HK-2 (cell line): ENCODE measurements around the gene BAZ2B.
A peak's percentile ranks its signal among the peaks of the same experiment; 100 is the strongest.

Source experiments
- DNase-seq: peaks from one replicate; pipeline ENCODE4 v3.0.0-alpha.2; 2018; ENCODE audit not compliant: unreplicated experiment

The BAZ2B gene

GRCh38 chr2:159615367-159616285 is 722 bp downstream of the BAZ2B start:
- DNase-seq, result peak; percentile 95

- no peak for DNase-seq
These were observed 1.6 kb downstream of the BAZ2B start for GRCh38 chr2:159614534-159615366.

- DNase-seq, result no peak
These were observed 2.6 kb downstream of the BAZ2B start for GRCh38 chr2:159613651-159614285.

- no peak for DNase-seq
These were observed 3.3 kb downstream of the BAZ2B start for GRCh38 chr2:159613091-159613490.

GRCh38 chr2:159612255-159612901 is 4.0 kb downstream of the BAZ2B start:
- DNase-seq, result no peak

- no peak for DNase-seq
These were observed 6.4 kb downstream of the BAZ2B start for GRCh38 chr2:159609811-159610549.

- DNase-seq, result no peak
These were observed 7.5 kb downstream of the BAZ2B start for GRCh38 chr2:159608723-159609308.

- no peak for DNase-seq
These were observed 8.2 kb downstream of the BAZ2B start for GRCh38 chr2:159608108-159608507.

GRCh38 chr2:159606287-159606686 is 10.1 kb downstream of the BAZ2B start:
- DNase-seq, result no peak

- no peak for DNase-seq
These were observed 10.7 kb downstream of the BAZ2B start for GRCh38 chr2:159605441-159606178.

GRCh38 chr2:159604159-159604558 is 12.2 kb downstream of the BAZ2B start:
- no peak for DNase-seq

GRCh38 chr2:159600752-159601151 is 15.6 kb downstream of the BAZ2B start:
- no peak for DNase-seq

GRCh38 chr2:159595410-159596046 is 20.8 kb downstream of the BAZ2B start:
- no peak for DNase-seq

- DNase-seq, result no peak
These were observed 23.9 kb downstream of the BAZ2B start for GRCh38 chr2:159592441-159592840.

- no peak for DNase-seq
These were observed 25.1 kb downstream of the BAZ2B start for GRCh38 chr2:159591221-159591620.

GRCh38 chr2:159589286-159589685 is 27.1 kb downstream of the BAZ2B start:
- no peak for DNase-seq

GRCh38 chr2:159586034-159586433 is 30.3 kb downstream of the BAZ2B start:
- DNase-seq, result no peak

- no peak for DNase-seq
These were observed 30.7 kb downstream of the BAZ2B start for GRCh38 chr2:159585622-159586021.

- no peak for DNase-seq
These were observed 31.6 kb downstream of the BAZ2B start for GRCh38 chr2:159584796-159585195.
